DND-41 (cell line): Measurements from ENCODE around the gene GLB1L3.
A peak's percentile ranks its signal among the peaks of the same experiment; 100 is the strongest.

Experiments used
- ATAC-seq: fragments of 200-7000 bp; cut with Tn5 transposase; 3 replicates; pipeline ENCODE4 v1.9.1; 2021; ENCODE audit warnings: low read depth; ENCODE audit not compliant: insufficient read depth
- DNase-seq: peaks from one replicate; pipeline ENCODE4 v3.0.0-alpha.2; 2020
- H2AFZ ChIP-seq: 2 replicates; pipeline ENCODE4 v1.6.0; 2012; ENCODE audit warnings: low read depth, low read length
- H3K27ac ChIP-seq: 2 replicates; pipeline ENCODE4 v1.5.1; 2012; ENCODE audit warnings: low read length, inconsistent platforms
- H3K27me3 ChIP-seq: fragments of 200-600 bp; sonication (generic); 2 replicates; pipeline ENCODE4 v1.6.0; 2012; ENCODE audit warnings: low read length, mild to moderate bottlenecking, inconsistent platforms; ENCODE audit not compliant: insufficient read depth, poor library complexity
- H3K36me3 ChIP-seq: 2 replicates; pipeline ENCODE4 v1.5.1; 2012; ENCODE audit warnings: low read length, inconsistent platforms; ENCODE audit not compliant: insufficient read depth
- H3K4me1 ChIP-seq: 2 replicates; pipeline ENCODE4 v1.5.1; 2012; ENCODE audit warnings: mild to moderate bottlenecking, low read length; ENCODE audit not compliant: insufficient read depth
- H3K4me2 ChIP-seq: 2 replicates; pipeline ENCODE4 v1.6.0; 2012; ENCODE audit warnings: mild to moderate bottlenecking, moderate library complexity, low read length, inconsistent platforms; ENCODE audit not compliant: insufficient read depth
- H3K4me3 ChIP-seq, 2 experiments: fragments of 200-600 bp in 1 of 2; shearing (Covaris generic) in 1 of 2; 2 replicates each; pipeline ENCODE4 v1.5.1; 2012 to 2016; ENCODE audit warnings: inconsistent platforms in 2 of 2, low read length in 2 of 2, mild to moderate bottlenecking in 2 of 2, low read depth in 1 of 2, moderate library complexity in 1 of 2
- H3K79me2 ChIP-seq: 2 replicates; pipeline ENCODE4 v1.6.0; 2012; ENCODE audit warnings: low read length, inconsistent platforms; ENCODE audit not compliant: insufficient read depth
- H3K9ac ChIP-seq: 2 replicates; pipeline ENCODE4 v1.6.0; 2012; ENCODE audit warnings: low read depth, mild to moderate bottlenecking, inconsistent platforms, low read length, moderate library complexity
- H3K9me3 ChIP-seq: 2 replicates; pipeline ENCODE4 v1.5.1; 2012; ENCODE audit warnings: low read length, moderate library complexity, mild to moderate bottlenecking, inconsistent platforms; ENCODE audit not compliant: insufficient read depth, severe bottlenecking
- H4K20me1 ChIP-seq: 2 replicates; pipeline ENCODE4 v1.6.0; 2012; ENCODE audit warnings: low read length; ENCODE audit not compliant: insufficient read depth
- CTCF ChIP-seq: IDR thresholded peaks from 2 replicates; pipeline ENCODE4 v1.5.1; 2012; ENCODE audit warnings: borderline replicate concordance, low read length, moderate library complexity, mild to moderate bottlenecking; ENCODE audit not compliant: poor library complexity, severe bottlenecking; ENCODE audit errors: extremely low read depth
- EZH2 ChIP-seq: IDR thresholded peaks from 3 replicates; pipeline ENCODE4 v1.6.1; 2012; ENCODE audit warnings: borderline replicate concordance, low read depth, mild to moderate bottlenecking, moderate library complexity, low read length, inconsistent platforms; ENCODE audit not compliant: severe bottlenecking

GLB1L3 gene

GRCh38 chr11:134356656-134357544, 80.7 kb downstream of the GLB1L3 start:
- Histone ChIP-seq H3K27ac (no peak overlapping the region), H3K36me3 (peaks cover 3% of the 10 kb centered on the region; the same call in 1 of the 2 replicates), H2AFZ (no peak overlapping the region), H3K4me1 (peaks cover 12% of the 10 kb centered on the region), H3K4me2 (no peak overlapping the region), H3K4me3 (no peak overlapping the region), H3K79me2 (no peaks in the 10 kb centered on the region), H4K20me1 (no peaks in the 10 kb centered on the region), H3K9me3 (no peaks in the 10 kb centered on the region), H3K9ac (no peak overlapping the region), H3K27me3 (no peaks in the 10 kb centered on the region)
- DNase-seq (no peak), ATAC-seq (no peak)
- no peak for TF ChIP-seq CTCF

GRCh38 chr11:134357545-134357839, 81.3 kb downstream of the GLB1L3 start:
- Histone ChIP-seq H3K36me3 (peaks cover 3% of the 10 kb centered on the region; the same call in 1 of the 2 replicates), H3K27me3 (no peaks in the 10 kb centered on the region), H3K79me2 (no peaks in the 10 kb centered on the region), H3K4me1 (peaks cover 14% of the 10 kb centered on the region), H2AFZ (no peak overlapping the region), H3K4me3 (no peak overlapping the region), H4K20me1 (no peaks in the 10 kb centered on the region), H3K27ac (no peak overlapping the region), H3K9me3 (no peaks in the 10 kb centered on the region), H3K9ac (no peak overlapping the region), H3K4me2 (no peak overlapping the region)
- ATAC-seq: no peak
- TF ChIP-seq CTCF (no peak), EZH2 (no peak)
- no peak for DNase-seq

GRCh38 chr11:134358165-134358855, 82.1 kb downstream of the GLB1L3 start:
- Histone ChIP-seq H3K9ac (no peak overlapping the region), H2AFZ (no peak overlapping the region), H3K4me3 (no peak overlapping the region), H3K9me3 (no peaks in the 10 kb centered on the region), H3K79me2 (no peaks in the 10 kb centered on the region), H4K20me1 (no peaks in the 10 kb centered on the region), H3K4me1 (peaks cover 14% of the 10 kb centered on the region), H3K36me3 (peaks cover 3% of the 10 kb centered on the region; the same call in 1 of the 2 replicates), H3K4me2 (no peak overlapping the region), H3K27me3 (no peaks in the 10 kb centered on the region), H3K27ac (peak overlapping the region; percentile 13; the same call in 1 of the 2 replicates)
- no peak for DNase-seq
- no peak for ATAC-seq
- no peak for TF ChIP-seq EZH2
- no peak for TF ChIP-seq CTCF
